Measurements from ENCODE around the gene GPATCH8.

GPATCH8 gene

GRCh38 chr17:44354582-44355561 is 148.3 kb downstream of the GPATCH8 start:
- peak; percentile 50 to 67 for DNase-seq (ENCODE audit: low read depth in 2 of 2)

GRCh38 chr17:44353672-44354331 is 149.4 kb downstream of the GPATCH8 start:
- DNase-seq (ENCODE audit: low read depth in 2 of 2): no peak

GRCh38 chr17:44352828-44353671 is 150.2 kb downstream of the GPATCH8 start:
- DNase-seq (ENCODE audit: low read depth in 2 of 2): no peak

GRCh38 chr17:44351961-44352827 is 151.0 kb downstream of the GPATCH8 start:
- DNase-seq (ENCODE audit: low read depth in 2 of 2): no peak

GRCh38 chr17:44351464-44351863 is 151.7 kb downstream of the GPATCH8 start:
- DNase-seq (ENCODE audit: low read depth in 2 of 2): no peak

- peak; percentile 71 to 72 for DNase-seq (ENCODE audit: low read depth in 2 of 2)
Measured at GRCh38 chr17:44350733-44351226, 152.4 kb downstream of the GPATCH8 start.

- DNase-seq (ENCODE audit: low read depth in 2 of 2): no peak
Measured at GRCh38 chr17:44349553-44350070, 153.6 kb downstream of the GPATCH8 start.

- no peak for DNase-seq (ENCODE audit: low read depth in 2 of 2)
Measured at GRCh38 chr17:44348988-44349364, 154.2 kb downstream of the GPATCH8 start.

GRCh38 chr17:44348234-44348987 is 154.8 kb downstream of the GPATCH8 start:
- DNase-seq (ENCODE audit: low read depth in 2 of 2): no peak

All from stimulated activated CD4-positive, alpha-beta T cell treated with anti-CD3 and anti-CD28 coated beads, Interleukin-1b, Interleukin-23, amount 100 ng/mL, for 4 hours (primary cell).